NCI-H345 treated with DMSO at 0.1 percent for 48 hours (cell line): ENCODE data around the gene ULK4.
"Not testable (repeated sequence)": the region's sequence is repeated elsewhere in the genome, so short reads cannot be mapped to it uniquely, and the experiment has no call there.

Experiments
- DNase-seq: peaks from one replicate; lab custom pipeline; 2025; ENCODE audit not compliant: unreplicated experiment; lab: John Stamatoyannopoulos, UW

The ULK4 gene

GRCh38 chr3:41792806-41793205, 169.1 kb downstream of the ULK4 start:
- DNase-seq = no peak

DNA sequence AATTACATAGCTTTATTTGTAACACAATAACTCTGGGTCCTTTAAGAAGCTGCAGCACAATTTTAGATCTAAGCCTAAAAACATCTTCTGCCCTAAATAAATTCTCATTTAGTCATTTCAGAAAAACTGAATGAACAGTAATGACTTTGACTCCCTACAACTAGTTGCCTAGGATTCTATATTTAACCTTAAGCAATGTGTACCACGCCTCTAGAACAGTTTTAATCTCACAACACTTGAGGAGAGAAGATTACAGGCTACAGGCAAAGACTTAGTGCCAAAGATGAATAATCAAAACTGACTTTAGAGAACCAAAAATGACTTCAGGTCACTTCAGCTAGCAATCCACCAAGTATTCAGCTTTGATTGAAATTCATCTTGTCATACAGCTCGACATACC, 192.8 kb downstream of the ULK4 start:
- DNase-seq = no peak

DNA sequence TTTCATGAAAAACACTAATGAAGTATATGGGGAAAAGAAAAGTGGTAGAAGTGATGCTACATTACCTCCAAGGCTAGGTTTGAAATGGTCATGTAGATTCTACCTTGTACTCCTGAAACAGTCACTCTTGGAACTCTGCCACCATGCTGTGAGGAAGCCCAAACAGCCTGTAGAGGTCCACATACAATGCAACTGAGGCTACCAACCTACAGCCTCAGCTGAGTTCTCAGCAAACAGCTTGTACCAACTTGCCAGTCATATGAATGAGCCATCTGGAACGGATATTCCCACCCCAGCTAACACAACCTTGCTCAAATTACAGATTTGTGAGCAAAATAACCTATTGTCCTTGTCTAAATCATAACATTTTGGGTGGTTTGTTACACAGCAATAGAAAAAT, 193.5 kb downstream of the ULK4 start:
- no peak for DNase-seq

- not testable (repeated sequence) for DNase-seq
Measured at GRCh38 chr3:41762867-41763266, 199.0 kb downstream of the ULK4 start.

- no peak for DNase-seq
Measured at GRCh38 chr3:41753651-41754050, 208.3 kb downstream of the ULK4 start.

- DNase-seq = no peak
Measured at GRCh38 chr3:41751597-41751996, 210.3 kb downstream of the ULK4 start.

GRCh38 chr3:41749988-41750387, 211.9 kb downstream of the ULK4 start:
- no peak for DNase-seq

DNA sequence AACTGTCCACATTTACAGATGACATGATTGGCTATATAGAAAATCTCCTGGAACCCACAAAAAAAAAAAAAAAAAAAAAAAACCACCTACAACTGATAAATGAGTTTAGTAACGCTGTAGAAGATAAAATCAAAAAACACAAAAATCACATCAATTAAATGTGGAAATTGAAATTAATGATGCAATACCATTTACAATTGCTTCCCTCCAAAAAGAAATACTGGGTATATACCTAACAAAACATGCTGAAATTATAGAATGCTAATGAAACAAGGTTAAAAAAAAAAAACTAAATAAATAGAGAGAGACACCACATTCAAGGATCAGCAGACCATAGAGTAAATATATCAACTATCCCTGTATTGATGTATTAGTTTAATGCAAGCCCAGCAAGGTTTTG, 215.7 kb downstream of the ULK4 start:
- no peak for DNase-seq

DNA sequence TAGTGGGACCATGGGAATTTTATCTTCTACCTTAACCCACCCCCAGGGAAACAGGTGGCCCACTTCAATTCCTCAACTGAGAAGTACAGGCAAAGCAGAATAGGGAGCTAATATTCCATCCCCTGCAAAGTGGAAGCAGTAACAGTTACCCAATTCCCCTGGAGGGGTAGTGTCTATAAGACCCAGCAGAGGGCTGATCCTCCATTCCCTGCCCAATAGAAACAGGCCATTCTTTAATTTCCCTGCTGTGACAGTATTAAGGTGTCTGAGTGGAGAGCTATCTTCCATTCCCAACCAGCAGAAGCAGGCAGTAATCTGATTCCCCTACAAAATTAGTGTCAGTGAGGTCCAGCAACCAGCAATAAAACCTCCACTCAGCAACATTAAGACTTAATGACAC, 219.8 kb downstream of the ULK4 start:
- DNase-seq = no peak

DNA sequence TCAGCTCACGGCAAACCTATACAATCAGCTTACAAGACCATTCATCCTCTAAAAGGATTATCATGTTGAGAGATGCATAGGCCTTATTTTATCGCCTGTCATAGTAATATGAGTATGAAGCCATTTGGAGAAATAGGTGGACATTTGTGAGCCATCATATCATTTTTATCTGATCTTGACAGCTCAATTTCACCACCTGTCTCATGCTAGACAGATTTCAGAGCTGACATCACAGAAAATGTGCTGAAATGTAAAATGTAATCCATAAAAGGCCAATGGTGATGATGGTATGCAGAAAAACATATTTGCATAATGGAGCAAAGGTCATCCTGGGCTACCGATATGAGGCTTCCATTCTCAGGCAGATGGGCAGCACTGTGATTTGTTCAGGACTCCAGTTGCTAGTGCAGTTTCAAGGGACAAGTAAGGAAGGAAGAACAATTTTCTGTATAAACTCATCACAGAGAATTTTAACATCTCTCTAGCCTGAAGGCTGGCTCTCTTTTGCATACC, 221.5 kb downstream of the ULK4 start:
- no peak for DNase-seq

GRCh38 chr3:41726891-41727290, 235.0 kb downstream of the ULK4 start:
- DNase-seq = no peak

GRCh38 chr3:41717641-41718040, 244.3 kb downstream of the ULK4 start:
- DNase-seq = no peak

DNA sequence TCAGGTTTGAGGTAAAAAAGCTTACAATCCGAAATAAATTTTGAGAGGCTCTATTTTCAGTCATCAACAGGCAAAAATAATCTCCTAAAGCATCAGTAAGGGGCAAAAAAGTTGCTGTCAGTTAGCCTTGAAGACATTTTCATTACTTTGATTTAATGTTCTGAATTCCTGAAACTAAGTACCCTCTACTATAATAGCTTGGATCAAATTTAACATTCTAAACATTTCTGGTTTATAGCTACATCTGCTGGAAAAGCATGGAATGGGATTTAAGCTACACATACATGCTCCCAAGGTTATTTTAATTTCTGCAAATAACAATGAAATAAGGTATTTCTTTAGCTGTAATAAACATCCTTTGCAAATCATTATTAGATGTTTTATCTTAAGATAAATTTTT, 245.4 kb downstream of the ULK4 start:
- no peak for DNase-seq

DNA sequence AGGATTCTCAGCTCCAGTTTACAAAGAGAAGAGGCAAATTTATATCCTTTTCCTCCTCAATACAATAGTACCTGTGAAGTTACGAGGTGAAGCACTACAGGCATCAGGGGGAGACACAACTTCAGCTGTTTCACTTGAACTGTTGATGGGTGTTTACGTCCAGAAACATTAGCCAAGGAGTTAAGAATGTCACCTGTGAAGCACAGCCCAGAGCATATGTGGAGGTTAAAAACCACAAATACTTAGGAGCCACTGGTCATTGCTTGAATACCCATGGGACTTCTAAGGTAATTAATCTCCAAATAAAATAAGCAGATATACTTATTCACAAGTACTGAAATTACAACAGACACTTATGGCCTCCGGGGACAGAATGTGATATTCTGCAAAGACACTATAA, 246.5 kb downstream of the ULK4 start:
- no peak for DNase-seq

DNA sequence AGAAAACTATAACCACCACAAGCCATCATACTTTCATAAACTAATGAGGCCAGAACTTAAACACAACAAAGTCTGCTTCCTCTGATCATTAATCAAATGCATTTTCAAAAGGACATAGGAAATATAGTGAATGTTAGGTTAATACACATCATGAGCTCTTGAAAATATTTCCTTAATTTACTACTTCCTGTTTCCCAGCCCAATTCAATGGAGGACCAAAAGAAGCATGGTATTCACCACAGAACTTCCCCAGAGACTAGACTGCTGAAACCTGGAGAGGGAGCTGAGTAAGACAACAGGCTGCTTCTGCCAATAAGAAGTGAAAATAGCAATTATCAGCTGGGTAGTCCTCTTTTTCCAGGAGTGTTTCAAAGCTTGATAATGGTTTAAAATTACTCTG, 250.3 kb downstream of the ULK4 start:
- no peak for DNase-seq

DNA sequence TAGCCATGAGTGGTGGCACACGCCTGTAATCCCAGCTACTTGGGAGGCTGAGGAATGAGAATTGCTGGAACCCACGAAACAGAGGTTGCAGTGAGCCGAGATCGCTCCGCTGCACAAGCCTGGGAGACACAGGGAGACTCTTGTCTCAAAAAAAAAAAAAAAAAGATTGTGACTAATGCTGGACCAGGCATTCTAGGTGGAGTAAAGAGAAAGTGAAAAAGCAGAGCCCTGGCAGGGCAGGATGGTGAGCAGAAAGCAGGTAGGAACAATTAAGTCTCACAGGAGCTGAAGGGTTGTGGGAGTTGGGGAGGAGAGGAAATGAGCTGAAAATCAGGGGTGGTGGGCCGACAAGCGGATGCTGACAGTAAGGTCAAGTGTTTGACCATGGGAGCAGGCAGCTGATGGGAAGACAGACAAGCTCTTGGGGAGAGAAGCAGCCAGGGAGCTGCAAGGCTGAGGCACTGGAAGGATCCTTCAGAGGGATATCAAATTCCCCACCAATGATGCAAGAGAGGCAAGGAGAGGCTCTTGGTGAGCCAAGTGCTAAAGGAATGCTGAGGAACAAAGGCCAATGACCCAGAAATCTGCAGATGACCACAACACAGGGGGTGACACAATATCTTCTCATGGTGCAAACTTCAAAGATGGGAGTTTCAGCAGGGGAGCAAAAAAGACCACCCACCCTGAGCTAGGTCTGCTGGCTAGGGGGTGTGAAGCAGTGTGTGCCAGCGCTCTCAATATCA, 251.1 kb downstream of the ULK4 start:
- no peak for DNase-seq

GRCh38 chr3:41709213-41709612, 252.7 kb downstream of the ULK4 start:
- DNase-seq = not testable (repeated sequence)

DNA sequence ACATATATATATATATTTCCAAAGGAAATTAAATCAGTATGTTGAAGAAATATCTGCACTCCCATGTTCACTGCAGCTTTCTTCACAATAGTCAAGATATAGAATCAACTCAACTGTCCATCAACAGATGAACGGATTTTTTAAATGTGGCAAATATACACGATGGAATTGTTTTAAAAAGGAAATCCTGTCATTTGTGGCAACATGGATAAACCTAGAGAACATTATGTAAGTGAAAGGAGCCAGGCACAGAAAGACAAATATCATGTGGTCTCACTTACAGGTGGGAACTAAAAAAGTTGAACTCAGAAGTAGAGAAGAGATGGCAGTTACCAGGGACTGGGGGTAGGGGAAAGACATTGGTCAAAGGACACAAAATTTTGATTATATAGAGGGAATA, 253.7 kb downstream of the ULK4 start:
- no peak for DNase-seq

- no peak for DNase-seq
Measured at GRCh38 chr3:41705893-41706292, 256.0 kb downstream of the ULK4 start.

DNA sequence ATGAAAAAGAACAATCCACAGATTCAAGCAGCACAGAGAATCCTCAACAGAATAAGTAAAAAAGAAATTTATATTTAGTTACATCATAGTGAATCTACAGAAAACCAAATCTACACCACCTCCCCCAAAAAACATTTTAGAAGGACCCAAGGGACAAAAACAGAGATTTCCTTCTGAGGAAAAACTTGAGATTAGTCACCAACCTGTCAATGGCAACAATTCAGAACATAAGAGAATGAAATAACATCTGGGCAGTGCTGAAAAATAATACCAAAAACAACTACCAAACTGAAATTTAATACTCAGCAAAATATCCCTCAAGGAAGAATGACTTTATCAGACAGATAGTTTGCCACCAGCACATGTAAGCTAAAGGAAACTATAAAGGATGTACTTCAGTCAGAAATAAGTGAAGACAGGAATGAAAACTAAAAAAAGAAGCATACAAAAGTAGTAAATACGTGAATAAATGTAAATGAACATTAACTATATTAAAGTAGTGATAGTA, 260.7 kb downstream of the ULK4 start:
- DNase-seq = no peak

- no peak for DNase-seq
Measured at GRCh38 chr3:41700155-41700554, 261.7 kb downstream of the ULK4 start.

- DNase-seq = no peak
Measured at GRCh38 chr3:41698898-41699297, 263.0 kb downstream of the ULK4 start.

GRCh38 chr3:41697702-41698101, 264.2 kb downstream of the ULK4 start:
- DNase-seq = no peak
